DOHH2 (cell line): ENCODE data around the gene PKD2.

Experiments
- CTCF ChIP-seq: fragments of 200-600 bp; sonication (generic); IDR thresholded peaks from one replicate; pipeline ENCODE4 v1.5.1; 2014; ENCODE audit warnings: antibody characterized with exemption, mild to moderate bottlenecking, low read depth, low read length; ENCODE audit not compliant: poor library complexity, severe bottlenecking
- EZH2phosphoT487 ChIP-seq: fragments of 200-600 bp; sonication (generic); IDR thresholded peaks from 2 replicates; pipeline ENCODE4 v1.6.1; 2017; ENCODE audit warnings: borderline replicate concordance, mild to moderate bottlenecking, antibody characterized with exemption, low read length, moderate library complexity, mixed read lengths

GRCh38 chr4:88005076-88005475, 2.4 kb upstream of the PKD2 start:
- TF ChIP-seq CTCF (no peak), EZH2phosphoT487 (no peak)
